Activated T-cell treated with anti-CD3 and anti-CD28 coated beads, Interleukin-2, amount 50 U/mL, for 4 hours (primary cell): ENCODE measurements around the gene THAP2. TPM values are rescaled to one million over a fixed set of nuclear protein-coding genes. Genes with fewer than 3 reads are reported as not detected.

Experiments used
- ATAC-seq, 2 donors: fragments of 200-7000 bp; cut with Tn5 transposase; one replicate each; pipeline ENCODE4 v1.10.0; 2021
- DNase-seq: peaks from one replicate; pipeline ENCODE4 v3.0.0-alpha.2; 2020
- H3K27me3 Mint-ChIP-seq: one replicate; pipeline ENCODE4 v1.8.0; 2021; ENCODE audit warnings: low read depth, mixed read lengths
- H3K36me3 Mint-ChIP-seq: one replicate; pipeline ENCODE4 v1.8.0; 2022; ENCODE audit warnings: mixed read lengths; ENCODE audit not compliant: insufficient read depth
- H3K4me1 Mint-ChIP-seq: one replicate; pipeline ENCODE4 v1.8.0; 2021; ENCODE audit warnings: low read depth, mixed read lengths
- H3K4me3 Mint-ChIP-seq: one replicate; pipeline ENCODE4 v1.8.0; 2021; ENCODE audit warnings: mild to moderate bottlenecking, moderate library complexity, mixed read lengths
- H3K9me3 Mint-ChIP-seq: one replicate; pipeline ENCODE4 v1.8.0; 2021; ENCODE audit warnings: mixed read lengths
- total RNA-seq, 3 donors: library from RNA; stranded (reverse); gene quantifications; one replicate each; pipeline ENCODE4 v1.2.1, GENCODE V29; 2021

Gene THAP2
- total RNA-seq, result 10 to 100 TPM in 2 of 3 donors, 1 to 10 TPM in 1; 6.5 to 11.6 (median 10.1) TPM

DNA sequence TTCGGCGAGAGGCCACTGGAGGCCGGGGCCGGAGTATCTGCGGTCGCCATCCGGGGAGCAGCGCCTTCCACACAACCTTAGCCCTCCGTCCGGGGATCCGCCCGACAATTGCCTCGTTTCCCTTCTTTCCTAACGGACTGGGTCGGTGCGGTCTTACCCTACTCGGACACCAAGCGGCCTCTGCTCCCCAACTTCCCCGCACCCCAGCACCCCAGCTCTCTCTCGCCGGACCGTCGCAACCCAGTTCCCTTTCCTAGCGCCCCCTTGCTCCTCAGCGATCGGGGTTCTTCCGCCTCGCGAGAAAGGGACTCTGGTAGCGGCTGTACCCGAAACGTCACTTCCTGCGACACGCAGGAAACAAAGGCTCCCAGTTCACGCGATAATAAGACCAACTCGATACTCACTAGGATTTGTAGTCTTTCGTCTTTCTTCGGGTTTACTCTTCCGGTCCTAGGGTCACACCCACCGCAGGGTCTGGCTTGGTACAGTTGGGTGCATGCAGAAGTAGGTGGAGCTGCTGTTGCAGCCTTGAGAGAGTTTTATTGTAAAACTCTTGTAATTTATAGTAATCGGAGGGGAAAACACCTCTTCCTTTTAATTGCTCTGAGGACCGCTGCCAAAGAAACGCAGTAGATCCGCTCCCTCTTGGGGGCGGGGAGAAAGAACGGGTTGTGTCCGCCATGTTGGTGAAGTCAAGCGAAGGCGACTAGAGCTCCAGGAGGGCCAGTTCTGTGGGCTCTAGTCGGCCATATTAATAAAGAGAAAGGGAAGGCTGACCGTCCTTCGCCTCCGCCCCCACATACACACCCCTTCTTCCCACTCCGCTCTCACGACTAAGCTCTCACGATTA is at the start of gene THAP2, which contains the start of gene ZFC3H1:
Gene THAP2 (plus strand): TSS at position 741 of the 850 bp plus-strand sequence. CDS start 209 bp downstream, outside the sequence.
Gene ZFC3H1 (minus strand): TSS at position 288 of the 850 bp plus-strand sequence. CDS start 238 bp downstream, at position 50.
- peaks cover 26% of the 10 kb centered on the region for H3K36me3 Mint-ChIP-seq
- peak; percentile 83 to 86 for ATAC-seq
- peak; percentile 82 for DNase-seq
- no peaks in the 10 kb centered on the region for H3K9me3 Mint-ChIP-seq
- peaks cover 39% of the 10 kb centered on the region for H3K4me1 Mint-ChIP-seq
- no peaks in the 10 kb centered on the region for H3K27me3 Mint-ChIP-seq
- peak within 1 kb of the TSS; percentile 99 for H3K4me3 Mint-ChIP-seq

DNA sequence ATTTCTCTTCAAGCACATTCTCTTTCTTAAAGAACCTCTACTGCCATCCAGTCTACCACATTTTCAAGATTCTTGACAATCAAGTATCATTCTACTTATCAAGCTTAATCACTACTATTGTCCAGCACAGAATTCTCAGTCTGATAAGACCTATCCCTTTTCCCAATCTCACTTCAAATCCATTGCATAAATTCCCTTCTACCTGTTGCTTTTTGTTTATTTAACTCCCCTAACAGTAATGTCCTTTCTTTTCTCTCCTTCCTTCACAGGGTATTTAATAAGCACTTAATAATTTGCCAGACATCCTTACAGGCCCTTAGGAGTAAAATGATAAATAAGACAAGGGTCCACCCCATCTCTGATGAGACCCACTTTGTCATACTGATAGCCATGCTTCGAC is 42.2 kb upstream of the THAP2 start:
- H3K4me3 Mint-ChIP-seq, result no peak overlapping the region
- ATAC-seq (no peak), DNase-seq (no peak)
- no peaks in the 10 kb centered on the region for H3K27me3 Mint-ChIP-seq
- H3K9me3 Mint-ChIP-seq, result no peaks in the 10 kb centered on the region
- H3K4me1 Mint-ChIP-seq, result peaks cover 14% of the 10 kb centered on the region
- peaks cover 55% of the 10 kb centered on the region for H3K36me3 Mint-ChIP-seq

DNA sequence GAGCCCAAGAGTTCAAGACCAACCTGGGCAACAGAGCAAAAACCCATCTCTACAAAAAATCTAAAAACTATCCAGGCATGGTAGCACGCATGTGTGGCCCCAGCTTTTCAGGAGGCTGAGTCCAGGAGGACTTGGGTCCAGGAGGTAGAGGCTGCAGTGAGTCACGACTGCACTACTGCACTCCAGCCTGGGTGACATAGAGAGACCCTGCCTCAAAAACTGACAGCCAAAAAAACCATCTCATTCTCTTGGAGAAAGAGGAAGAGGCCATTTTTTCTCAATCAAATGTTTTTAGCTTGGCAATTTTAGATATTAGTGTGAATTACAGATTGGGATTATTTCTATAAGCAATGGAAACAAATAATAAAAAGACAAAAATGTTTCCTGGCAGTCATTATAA is 38.6 kb upstream of the THAP2 start:
- peaks cover 50% of the 10 kb centered on the region for H3K36me3 Mint-ChIP-seq
- ATAC-seq, result no peak
- H3K27me3 Mint-ChIP-seq, result no peaks in the 10 kb centered on the region
- DNase-seq, result no peak
- H3K4me3 Mint-ChIP-seq, result no peak overlapping the region
- H3K9me3 Mint-ChIP-seq, result no peaks in the 10 kb centered on the region
- peaks cover 16% of the 10 kb centered on the region for H3K4me1 Mint-ChIP-seq

DNA sequence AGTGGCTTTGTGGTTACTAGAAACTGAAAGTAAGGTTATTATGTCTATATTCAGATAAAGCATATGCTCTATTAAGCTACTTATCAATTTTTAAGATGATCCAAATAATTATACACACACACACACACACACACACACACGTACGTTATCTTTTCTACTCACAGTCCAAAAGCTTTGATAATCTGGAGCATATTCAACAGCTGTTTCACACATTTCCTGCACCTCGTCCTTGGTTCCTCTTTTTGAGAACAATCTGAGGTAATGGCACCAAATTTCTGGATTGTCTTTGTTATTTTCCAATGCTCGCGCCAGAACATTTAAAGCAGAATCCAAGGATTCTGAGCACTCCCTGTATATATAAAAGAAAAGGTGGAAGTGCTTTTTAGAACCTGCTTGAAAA is 38.0 kb upstream of the THAP2 start:
- H3K4me1 Mint-ChIP-seq, result peaks cover 14% of the 10 kb centered on the region
- no peaks in the 10 kb centered on the region for H3K27me3 Mint-ChIP-seq
- DNase-seq (no peak), ATAC-seq (no peak)
- peaks cover 47% of the 10 kb centered on the region for H3K36me3 Mint-ChIP-seq
- H3K4me3 Mint-ChIP-seq, result no peak overlapping the region
- H3K9me3 Mint-ChIP-seq, result no peaks in the 10 kb centered on the region

DNA sequence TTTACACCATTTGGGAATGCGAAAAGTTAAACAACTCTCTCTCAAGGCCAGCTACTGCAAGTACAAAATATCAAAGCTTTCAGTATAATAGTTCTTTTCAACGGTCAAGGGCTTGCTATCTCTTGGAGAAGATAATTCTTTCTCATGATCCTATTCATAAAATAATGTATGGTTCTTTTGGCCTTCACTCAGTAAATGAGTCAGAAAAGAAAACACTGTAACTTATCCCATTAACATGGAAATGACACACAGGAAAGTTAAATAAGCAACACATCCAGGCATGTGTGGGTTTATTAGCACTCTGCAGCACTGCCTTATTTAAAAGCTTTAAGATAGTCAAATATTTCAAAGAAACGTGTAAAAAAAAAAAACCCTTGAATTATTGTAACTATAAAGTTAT is 37.3 kb upstream of the THAP2 start:
- DNase-seq (no peak), ATAC-seq (no peak)
- H3K9me3 Mint-ChIP-seq, result no peaks in the 10 kb centered on the region
- peaks cover 14% of the 10 kb centered on the region for H3K4me1 Mint-ChIP-seq
- peaks cover 41% of the 10 kb centered on the region for H3K36me3 Mint-ChIP-seq
- no peak overlapping the region for H3K4me3 Mint-ChIP-seq
- no peaks in the 10 kb centered on the region for H3K27me3 Mint-ChIP-seq

DNA sequence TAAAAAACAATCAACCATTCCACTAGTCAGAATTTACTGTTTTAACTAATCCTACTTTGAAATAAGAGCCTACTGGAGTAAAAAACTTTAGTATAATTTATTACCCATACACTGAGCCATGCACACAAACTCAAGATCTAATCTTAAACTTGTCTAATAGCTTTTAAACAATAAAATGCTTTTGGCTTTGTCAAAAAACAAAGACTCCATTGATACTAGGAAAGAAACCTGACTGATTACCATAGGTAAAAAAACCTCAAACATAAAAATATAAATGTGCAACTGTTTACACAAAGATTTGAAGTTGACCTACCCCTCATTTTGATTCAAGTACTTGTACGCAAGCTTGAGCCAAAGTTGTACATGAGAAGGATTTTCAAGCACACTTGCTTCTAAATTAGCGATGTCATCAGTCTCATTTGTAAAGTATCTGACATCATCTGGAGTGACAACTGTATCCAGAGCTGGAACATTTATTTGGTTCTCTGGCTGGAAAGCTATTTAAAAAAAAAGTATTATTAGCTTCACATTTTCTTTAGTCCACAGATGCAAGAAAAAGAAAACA is 36.6 kb upstream of the THAP2 start:
- no peak overlapping the region for H3K4me3 Mint-ChIP-seq
- peaks cover 14% of the 10 kb centered on the region for H3K4me1 Mint-ChIP-seq
- no peaks in the 10 kb centered on the region for H3K9me3 Mint-ChIP-seq
- H3K36me3 Mint-ChIP-seq, result peaks cover 43% of the 10 kb centered on the region
- no peak for ATAC-seq
- DNase-seq, result no peak
- H3K27me3 Mint-ChIP-seq, result no peaks in the 10 kb centered on the region

DNA sequence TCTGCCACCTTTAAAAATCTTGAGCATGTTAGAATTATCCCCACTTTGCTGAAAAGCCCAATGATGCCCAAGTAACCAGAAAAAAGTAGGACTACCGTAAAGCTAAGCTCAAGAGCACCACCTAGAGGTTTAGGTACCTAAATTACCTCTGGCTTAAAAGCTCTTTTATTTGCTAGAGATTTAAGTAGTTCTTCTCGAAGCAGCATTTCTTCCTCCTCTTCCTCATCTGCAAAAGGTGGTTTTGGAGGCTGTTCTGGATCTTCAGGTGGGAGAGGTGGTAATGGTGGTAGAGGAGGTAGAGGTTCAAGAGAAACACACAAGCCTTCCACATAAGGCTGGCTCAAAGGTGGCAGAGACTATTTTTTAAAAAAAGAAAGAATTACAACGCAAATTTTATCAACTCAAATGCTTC is 27.4 kb upstream of the THAP2 start:
- peaks cover 16% of the 10 kb centered on the region for H3K4me1 Mint-ChIP-seq
- ATAC-seq (peak in 1 of 2 donors; percentile 66), DNase-seq (no peak)
- no peak overlapping the region for H3K4me3 Mint-ChIP-seq
- H3K27me3 Mint-ChIP-seq, result no peaks in the 10 kb centered on the region
- no peaks in the 10 kb centered on the region for H3K9me3 Mint-ChIP-seq
- H3K36me3 Mint-ChIP-seq, result peaks cover 50% of the 10 kb centered on the region

DNA sequence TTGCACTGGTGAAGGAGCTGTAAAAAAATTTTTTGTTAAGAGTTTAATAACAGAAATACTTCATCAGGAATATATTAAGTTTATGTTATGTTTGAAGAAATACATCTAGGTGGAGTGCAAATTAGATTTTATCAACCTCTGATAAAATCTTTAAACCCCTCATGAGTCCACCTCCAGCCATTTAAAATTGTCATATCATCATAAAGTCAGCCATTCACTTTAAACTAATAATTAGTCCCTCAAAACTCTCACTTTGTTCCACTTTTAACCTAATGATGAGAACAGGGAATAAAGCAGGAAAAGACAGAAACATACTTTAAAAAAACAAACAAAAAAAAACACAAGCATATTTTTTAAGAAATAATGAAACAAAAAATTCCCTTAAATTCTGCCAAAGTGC is 25.6 kb upstream of the THAP2 start:
- peaks cover 25% of the 10 kb centered on the region for H3K4me1 Mint-ChIP-seq
- no peak overlapping the region for H3K4me3 Mint-ChIP-seq
- no peaks in the 10 kb centered on the region for H3K27me3 Mint-ChIP-seq
- peaks cover 46% of the 10 kb centered on the region for H3K36me3 Mint-ChIP-seq
- ATAC-seq (no peak), DNase-seq (no peak)
- H3K9me3 Mint-ChIP-seq, result no peaks in the 10 kb centered on the region

DNA sequence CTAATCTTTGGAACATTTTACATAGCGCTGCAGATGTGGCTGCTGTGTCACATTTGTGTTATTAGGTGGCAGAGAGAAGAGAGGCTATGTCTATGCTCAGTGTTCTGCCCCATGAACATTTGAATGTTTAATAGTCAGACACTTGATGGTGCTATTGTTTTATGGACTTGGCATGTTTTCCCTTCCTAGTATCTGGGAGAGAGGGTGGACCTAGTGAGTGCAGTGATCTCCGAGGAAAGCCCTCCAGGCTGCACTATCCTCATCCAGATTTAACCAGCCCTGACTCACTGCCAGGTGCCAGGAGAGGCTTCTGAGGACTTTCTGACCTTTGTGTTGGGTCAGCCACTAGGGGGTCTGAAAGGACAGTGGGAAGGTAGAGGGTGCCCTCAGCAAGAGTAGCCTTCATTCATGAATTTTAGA is 24.8 kb upstream of the THAP2 start:
- ATAC-seq (peak; percentile 27 to 35), DNase-seq (no peak)
- peaks cover 46% of the 10 kb centered on the region for H3K36me3 Mint-ChIP-seq
- H3K9me3 Mint-ChIP-seq, result no peaks in the 10 kb centered on the region
- H3K4me3 Mint-ChIP-seq, result no peak overlapping the region
- no peaks in the 10 kb centered on the region for H3K27me3 Mint-ChIP-seq
- peaks cover 30% of the 10 kb centered on the region for H3K4me1 Mint-ChIP-seq

DNA sequence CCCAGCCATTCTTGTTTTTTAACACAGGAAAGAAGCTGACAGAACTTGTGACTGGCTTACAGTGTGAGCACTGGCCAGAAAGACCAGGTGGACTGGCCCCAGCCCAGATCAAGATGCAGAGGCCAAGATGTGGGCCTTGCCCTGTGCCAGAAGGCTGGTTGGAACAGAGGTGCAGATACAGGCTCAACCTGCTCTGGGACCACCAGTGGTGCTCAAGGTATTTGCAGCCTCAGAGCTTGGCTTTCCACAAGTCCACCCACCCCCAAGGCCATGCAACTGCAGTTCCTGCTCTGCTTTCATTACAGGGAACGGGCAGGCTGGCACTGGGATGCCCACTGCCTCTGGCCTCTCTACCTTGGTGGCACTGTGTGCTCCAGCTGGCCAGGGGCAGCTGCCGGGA is 23.8 kb upstream of the THAP2 start:
- ATAC-seq (no peak), DNase-seq (no peak)
- Mint-ChIP-seq H3K4me3 (no peak overlapping the region), H3K27me3 (no peaks in the 10 kb centered on the region), H3K4me1 (peaks cover 30% of the 10 kb centered on the region), H3K9me3 (no peaks in the 10 kb centered on the region), H3K36me3 (peaks cover 45% of the 10 kb centered on the region)

DNA sequence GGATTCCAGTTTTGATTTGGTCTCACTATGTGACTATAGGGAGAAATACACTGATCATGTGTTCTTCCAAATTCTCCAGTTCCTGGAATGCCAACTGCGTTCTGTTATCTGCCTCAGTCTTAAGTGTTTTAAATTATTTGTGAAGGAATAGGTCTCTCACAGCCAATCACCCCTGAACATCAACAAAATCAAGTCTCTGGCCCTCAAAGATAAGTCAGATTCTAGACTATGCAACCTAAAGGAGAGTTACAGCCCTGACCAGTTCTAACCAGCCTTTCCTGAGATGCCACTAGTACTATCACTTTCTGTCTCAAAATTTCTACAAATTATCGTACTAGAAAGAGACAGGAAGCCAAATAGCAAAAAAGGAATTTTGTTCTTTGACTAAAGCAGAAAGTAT is 22.7 kb upstream of the THAP2 start:
- H3K4me3 Mint-ChIP-seq, result no peak overlapping the region
- peaks cover 47% of the 10 kb centered on the region for H3K36me3 Mint-ChIP-seq
- no peak for DNase-seq
- H3K4me1 Mint-ChIP-seq, result peaks cover 32% of the 10 kb centered on the region
- H3K27me3 Mint-ChIP-seq, result no peaks in the 10 kb centered on the region
- ATAC-seq, result no peak
- no peaks in the 10 kb centered on the region for H3K9me3 Mint-ChIP-seq

DNA sequence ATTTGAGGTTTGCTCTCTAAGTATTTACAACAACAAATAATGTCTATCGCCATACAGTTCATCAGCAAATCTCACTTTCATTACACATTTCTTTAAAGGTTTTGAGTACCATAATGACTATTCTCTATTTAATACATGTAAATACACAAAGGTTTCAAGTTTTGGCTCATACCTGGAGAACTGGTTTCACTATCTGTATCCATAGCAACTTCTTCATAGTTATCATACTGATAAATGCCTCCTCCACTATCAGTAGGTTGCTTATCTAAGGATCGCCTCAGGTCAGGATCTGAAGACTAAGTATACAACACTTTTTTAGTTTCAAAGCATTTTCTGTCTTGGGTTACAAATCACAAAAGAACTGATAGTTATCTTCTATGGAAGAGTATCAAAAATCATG is 21.8 kb upstream of the THAP2 start:
- no peak overlapping the region for H3K4me3 Mint-ChIP-seq
- peak; percentile 86 to 87 for ATAC-seq
- peaks cover 49% of the 10 kb centered on the region for H3K36me3 Mint-ChIP-seq
- DNase-seq, result no peak
- H3K27me3 Mint-ChIP-seq, result no peaks in the 10 kb centered on the region
- no peaks in the 10 kb centered on the region for H3K9me3 Mint-ChIP-seq
- peaks cover 32% of the 10 kb centered on the region for H3K4me1 Mint-ChIP-seq

DNA sequence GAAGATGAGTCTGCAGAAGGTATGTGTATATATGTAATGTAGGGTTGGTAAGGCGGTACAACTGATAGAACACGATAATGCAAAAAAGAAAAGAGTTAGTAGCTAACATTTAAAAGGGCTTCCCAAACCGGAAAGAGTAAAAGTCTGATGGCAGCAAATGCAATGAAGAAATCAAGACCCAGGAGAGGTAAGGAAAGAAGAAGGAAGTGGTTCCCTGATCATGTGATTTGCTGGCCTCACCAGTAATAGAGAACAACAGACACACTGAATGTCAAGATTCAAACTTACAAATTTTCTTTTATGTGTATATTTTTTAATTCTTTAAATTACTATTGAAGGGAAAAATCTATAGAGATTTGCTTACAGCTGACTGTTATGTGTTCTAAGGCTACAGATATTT is 18.8 kb upstream of the THAP2 start:
- H3K4me1 Mint-ChIP-seq, result peaks cover 42% of the 10 kb centered on the region

DNA sequence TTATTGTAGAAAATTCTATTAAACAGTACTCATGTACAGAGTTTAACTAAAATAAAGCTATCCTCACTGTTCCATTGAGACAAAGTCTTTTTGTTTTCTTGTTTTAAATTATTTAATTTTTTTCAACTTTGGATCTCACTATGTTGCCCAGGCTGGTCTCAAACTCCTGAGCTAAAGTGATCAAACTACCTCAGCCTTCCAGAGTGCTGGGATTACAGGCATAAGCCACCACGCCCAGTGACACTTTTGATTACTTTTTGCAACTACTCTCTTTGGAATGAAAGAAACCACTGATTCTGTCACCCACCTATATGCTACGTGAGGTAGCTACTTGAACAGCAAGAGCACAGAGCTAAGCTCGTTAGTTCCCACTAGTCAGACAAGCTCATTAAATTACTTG is 17.6 kb upstream of the THAP2 start:
- no peak for DNase-seq
- no peaks in the 10 kb centered on the region for H3K9me3 Mint-ChIP-seq
- H3K4me1 Mint-ChIP-seq, result peaks cover 39% of the 10 kb centered on the region
- no peaks in the 10 kb centered on the region for H3K27me3 Mint-ChIP-seq
- no peak overlapping the region for H3K4me3 Mint-ChIP-seq
- ATAC-seq, result no peak
- H3K36me3 Mint-ChIP-seq, result peaks cover 38% of the 10 kb centered on the region

More for the DNA sequence above, 18.8 kb upstream of the THAP2 start:
- Mint-ChIP-seq H3K27me3 (no peaks in the 10 kb centered on the region), H3K4me3 (no peak overlapping the region), H3K36me3 (peaks cover 42% of the 10 kb centered on the region), H3K9me3 (no peaks in the 10 kb centered on the region)
- ATAC-seq (no peak), DNase-seq (no peak)

DNA sequence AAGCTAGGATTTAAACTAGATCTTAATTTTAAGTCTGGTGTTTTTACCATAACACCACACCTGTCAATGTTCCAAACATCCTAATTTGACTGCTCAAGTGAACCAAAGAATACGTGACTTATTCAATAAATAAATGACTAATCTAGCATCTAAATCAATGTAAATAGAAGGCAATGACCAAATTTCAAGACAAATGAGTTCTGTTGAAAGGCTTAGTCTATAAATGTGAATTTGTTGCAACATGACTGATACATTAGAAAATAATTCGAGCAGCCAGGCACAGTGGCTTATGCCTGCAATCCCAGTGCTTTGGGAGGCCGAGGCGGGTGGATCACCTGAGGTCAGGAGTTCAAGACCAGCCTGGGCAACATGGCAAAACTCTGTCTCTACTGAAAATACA is 15.6 kb upstream of the THAP2 start:
- no peak overlapping the region for H3K4me3 Mint-ChIP-seq
- DNase-seq (no peak), ATAC-seq (no peak)
- H3K36me3 Mint-ChIP-seq, result peaks cover 27% of the 10 kb centered on the region
- peaks cover 28% of the 10 kb centered on the region for H3K4me1 Mint-ChIP-seq
- H3K9me3 Mint-ChIP-seq, result no peaks in the 10 kb centered on the region
- no peaks in the 10 kb centered on the region for H3K27me3 Mint-ChIP-seq
